GM18868 (cell line): ENCODE measurements around the gene USP16.
"Not testable (repeated sequence)": the region's sequence is repeated elsewhere in the genome, so short reads cannot be mapped to it uniquely, and the experiment has no call there.

ENCODE experiments used
- ATAC-seq: cut with Tn5 transposase; IDR thresholded peaks from one replicate; pipeline ENCODE4 v1.9.1; 2021; ENCODE audit warnings: mild to moderate bottlenecking, moderate library complexity; ENCODE audit not compliant: unreplicated experiment

USP16 gene

GRCh38 chr21:29030909-29031308 lies 6.4 kb downstream of the USP16 start:
- ATAC-seq, result no peak

DNA sequence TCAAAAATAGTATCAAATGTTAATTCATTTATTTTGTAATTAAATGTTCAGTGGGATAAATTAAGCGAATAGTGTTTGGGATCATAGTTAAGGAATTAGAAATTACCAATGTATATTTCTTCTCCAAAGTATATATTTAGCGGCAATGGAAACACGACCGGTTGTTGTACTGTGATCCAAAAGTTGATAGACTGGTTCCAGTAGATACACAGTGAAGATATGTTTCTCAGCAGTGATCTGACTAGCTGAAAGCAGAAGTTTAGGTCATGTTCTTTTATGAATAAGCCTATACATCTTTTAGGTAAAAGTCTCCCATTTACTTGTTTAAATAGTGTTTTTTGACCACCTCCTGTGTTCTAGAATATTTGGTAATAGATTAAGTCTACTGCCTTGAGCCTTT lies 8.8 kb downstream of the USP16 start:
- ATAC-seq, result no peak

GRCh38 chr21:29033871-29034270 lies 9.4 kb downstream of the USP16 start:
- no peak for ATAC-seq

DNA sequence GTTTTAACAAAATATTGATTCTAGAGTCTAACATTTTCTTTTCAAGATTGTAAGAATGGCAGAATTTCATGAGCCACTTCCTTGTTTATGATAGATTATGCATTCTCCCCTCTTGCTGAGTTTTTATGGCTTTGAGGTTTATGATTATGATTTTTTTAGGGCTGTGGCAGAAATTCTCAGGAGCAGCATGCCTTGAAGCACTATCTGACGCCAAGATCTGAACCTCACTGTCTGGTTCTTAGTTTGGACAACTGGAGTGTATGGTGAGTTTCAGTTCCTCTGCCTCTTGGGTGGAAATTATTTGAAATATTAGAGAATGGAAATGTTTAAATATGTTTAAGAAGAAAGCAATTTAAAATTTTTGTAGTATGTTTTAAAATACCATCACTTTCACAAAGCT lies 10.2 kb downstream of the USP16 start:
- peak; percentile 45 for ATAC-seq

DNA sequence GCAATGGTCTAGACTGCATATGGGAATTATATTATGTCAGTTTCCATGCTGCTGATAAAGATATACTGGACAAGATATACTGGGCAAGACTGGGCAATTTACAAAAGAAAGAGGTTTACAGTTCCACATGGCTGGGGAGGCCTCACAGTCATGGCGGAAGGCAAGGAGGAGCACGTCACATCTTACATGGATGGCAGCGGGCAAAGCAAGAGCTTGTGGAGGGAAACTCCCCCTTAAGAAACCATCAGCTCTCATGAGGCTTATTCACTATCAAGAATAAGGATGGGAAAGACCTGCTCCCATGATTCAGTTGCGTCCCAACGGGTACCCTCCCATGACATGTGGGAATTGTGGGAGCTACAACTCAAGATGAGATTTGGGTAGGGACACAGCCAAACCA lies 27.8 kb downstream of the USP16 start:
- no peak for ATAC-seq

DNA sequence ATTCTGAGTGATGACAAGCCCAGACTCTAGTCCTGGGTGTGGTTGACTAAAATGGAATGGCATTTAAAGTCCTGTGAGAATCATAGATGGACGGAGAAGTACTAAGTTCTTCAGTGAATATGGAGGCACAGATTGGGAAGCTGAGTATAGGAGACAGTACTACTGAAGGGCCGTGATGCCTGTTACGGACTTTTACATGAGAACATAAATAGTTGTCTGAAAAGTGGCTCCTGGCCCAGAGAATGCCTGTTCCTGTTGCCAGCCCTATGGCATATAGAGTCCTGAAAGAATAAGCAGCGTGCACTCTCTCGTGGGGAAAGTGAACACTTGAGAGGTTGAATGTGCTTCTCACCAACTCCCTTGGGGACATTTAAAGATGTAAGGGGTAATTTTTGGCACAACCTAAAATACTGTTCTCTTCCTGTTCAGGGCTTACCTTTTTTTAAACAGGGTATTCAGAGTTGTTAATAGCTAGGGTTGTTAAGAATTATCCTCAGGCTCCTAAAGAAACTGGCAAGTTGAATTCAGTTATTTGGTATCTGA lies 28.6 kb downstream of the USP16 start:
- ATAC-seq, result peak; percentile 69

DNA sequence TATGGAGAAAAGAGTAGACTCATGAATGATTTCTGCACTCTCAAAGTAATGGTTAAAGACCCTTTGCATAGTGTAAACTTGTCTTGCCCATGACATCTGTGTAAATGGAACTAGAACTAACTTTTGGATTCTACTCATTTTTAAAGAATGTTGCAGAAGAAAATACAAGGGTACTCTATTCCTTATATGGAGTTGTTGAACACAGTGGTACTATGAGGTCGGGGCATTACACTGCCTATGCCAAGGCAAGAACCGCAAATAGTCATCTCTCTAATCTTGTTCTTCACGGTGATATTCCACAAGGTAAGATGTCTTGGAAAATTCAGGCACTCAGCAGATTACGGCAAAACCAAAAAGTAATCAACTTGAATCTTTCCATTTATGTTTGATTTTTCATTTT lies 29.2 kb downstream of the USP16 start:
- no peak for ATAC-seq

DNA sequence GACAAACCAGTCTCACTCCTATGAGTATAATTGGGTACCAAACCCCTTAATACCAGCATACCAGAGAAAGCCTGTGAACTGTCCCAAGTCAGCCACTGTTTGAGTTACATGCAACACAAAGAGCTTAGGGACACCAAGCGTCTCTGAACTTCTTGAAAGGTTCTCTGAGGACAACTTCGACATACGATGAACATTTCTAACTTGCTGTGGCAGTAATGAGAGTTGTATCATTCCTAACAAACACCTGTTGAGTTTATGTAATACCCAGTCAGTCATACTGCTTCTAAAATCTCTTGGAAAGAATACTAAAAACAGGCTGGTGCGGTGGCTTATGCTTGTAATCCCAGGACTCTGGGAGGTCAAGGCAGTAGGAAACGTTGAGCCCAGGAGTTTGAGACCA lies 30.6 kb downstream of the USP16 start:
- no peak for ATAC-seq

DNA sequence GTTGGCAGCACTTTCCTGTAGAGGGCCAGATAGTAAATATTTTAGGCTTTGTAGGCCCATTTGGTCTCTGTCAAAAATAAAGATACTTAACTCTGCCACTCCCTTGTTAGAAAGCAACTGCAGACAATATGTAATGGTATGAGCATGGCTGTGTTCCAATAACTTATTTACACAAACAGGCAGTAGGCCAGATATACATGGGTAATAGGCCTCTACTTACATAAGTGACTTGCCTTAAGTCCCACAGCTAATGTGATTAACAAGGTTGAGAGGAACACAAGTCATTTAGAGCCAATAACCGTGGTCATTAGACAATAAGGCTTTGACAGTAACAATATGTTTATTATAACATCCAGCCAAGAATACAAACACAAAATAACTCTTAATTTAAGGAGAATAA lies 31.5 kb downstream of the USP16 start:
- ATAC-seq, result no peak

- ATAC-seq, result no peak
Observed at GRCh38 chr21:29056538-29057050, 32.1 kb downstream of the USP16 start.

DNA sequence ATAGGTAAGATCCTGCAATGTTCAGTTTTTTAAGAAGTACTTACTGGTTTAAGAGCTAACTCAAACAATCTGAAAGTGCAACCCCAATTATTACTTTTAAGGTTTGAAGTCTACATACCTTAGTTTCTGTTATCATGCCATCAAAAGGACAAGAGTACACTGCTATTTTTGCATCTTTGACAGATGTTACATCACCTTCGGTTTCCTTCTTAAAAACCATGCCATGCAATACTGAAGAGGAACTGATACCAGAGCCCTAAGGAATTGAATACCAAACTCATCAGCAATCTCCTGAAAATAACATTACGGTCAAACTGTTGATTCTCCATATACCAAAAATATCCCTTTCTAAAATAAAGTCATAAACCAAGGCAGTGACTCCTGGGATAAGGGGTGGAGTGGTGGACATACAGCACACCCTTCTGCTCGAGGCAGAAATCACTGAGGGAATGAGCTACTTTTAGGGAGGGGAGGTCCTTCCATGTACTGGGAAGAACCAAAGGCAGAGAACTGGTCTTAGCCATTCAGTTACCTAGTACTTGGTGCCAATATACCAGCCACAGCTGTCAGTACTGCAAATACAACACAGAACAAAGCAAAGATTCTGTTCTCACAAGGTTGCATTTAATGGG lies 40.5 kb downstream of the USP16 start:
- ATAC-seq, result peak; percentile 100

- ATAC-seq, result no peak
Observed at GRCh38 chr21:29072873-29073221, 48.4 kb downstream of the USP16 start.

GRCh38 chr21:29073222-29074006 lies 48.9 kb downstream of the USP16 start, which contains the start of gene CCT8:
Gene CCT8 (minus strand): TSS chr21:29073648. CDS start chr21:29073590, 58 bp downstream.
- ATAC-seq, result peak; percentile 92

DNA sequence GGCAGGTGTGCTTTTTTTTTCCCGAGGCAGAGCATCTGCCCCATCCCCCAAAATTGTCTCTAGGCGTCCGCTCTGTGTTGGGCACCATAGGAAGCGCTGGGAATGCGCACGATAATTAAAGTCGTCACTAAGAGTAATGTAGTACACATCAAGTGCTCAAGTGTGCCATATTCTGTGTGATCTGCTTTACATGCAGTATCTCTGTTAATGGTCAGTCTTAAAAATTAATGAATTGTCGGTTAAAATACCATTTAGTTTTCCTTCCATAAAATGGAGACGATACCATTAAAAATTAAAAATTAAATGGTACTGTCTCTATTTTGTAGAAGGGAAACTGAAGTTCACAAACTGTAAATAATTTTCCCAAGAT lies 49.5 kb downstream of the USP16 start:
- ATAC-seq, result peak; percentile 17

GRCh38 chr21:29074783-29075182 lies 50.3 kb downstream of the USP16 start:
- no peak for ATAC-seq

DNA sequence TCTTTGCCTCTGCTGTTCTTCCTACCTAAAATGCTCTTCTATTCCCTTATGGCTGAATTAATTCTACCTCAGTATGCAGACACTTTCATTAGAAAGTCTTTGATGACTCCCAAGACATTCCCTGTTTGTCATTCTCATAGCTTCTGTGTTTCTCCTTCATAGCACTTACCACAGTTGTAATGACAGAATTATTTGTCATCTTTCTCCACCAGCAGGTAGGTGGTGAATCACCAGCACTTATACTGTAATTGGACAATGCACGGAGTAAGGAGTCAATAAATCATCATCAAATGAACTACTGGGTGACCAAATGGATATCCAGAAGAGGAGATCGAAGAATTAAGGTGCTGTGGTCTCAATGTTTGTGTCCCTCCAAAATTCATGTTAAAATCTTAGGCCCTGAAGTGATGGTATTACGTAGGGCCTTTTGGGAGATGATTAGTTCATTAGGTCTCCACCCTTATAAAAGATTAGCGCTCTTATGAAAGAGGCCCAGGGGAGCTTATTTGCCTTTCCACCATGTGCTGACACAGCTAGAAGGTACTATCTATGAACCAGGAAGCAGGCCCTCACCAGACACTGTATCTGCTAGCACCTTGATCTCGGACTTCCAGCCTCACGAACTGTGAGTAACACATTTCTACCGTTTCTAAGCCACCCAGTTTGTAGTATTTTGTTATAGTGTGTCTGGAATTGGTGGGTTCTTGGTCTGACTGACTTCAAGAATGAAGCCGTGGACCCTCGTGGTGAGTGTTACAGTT lies 51.4 kb downstream of the USP16 start:
- ATAC-seq, result no peak

DNA sequence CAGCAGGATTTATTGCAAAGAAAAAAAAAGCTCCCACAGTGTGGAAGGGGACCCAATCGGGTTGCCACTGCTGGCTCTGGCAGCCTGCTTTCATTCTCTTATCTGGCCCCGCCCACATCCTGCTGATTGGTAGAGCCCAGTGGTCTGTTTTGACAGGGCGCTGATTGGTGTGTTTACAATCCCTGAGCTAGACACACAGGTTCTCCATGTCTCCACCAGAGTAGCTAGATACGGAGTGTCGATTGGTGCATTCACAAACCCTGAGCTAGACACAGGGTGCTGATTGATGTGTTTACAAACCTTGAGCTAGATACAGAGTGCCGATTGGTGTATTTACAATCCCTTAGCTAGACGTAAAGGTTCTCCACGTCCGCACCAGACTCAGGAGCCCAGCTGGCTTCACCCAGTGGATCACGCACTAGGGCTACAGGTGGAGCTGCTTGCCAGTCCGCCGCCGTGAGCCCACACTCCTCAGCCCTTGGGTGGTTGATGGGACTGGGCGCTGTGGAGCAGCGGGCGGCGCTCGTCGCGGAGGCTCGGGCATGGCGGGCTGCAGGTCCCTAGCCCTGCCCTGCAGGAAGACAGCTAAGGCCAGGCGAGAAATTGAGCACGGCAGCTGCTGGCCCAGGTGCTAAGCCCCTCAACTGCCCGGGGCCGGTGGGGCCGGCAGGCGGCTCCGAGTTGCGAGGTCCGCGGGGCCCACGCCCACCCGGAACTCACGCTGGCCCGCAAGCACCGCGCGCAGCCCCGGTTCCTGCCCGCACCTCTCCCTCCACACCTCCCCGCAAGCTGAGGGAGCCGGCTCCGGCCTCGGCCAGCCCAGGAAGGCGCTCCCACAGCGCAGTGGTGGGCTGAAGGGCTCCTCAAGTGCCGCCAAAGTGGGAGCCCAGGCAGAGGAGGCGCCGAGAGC lies 52.5 kb downstream of the USP16 start:
- not testable (repeated sequence) for ATAC-seq

DNA sequence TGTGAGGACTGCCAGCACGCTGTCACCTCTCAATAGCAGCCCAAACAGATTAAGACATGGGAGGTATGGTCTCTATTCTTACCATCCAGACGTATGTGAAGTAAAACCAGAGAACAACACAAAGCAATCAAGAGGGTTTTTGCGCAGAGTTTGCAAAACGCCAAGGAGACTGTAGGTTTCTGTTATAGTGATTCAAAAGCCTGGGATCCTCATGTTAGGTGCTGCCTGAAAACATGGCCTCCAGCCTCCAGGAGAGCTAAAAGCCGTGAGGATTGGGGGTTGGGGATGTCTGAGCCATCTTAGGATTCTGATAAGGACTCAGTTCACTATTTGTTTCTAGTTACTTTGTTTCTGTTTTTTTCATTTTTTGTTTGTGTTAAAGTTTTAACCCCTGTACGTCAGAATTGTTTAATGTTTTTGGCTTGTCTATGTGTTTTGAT lies 53.2 kb downstream of the USP16 start:
- no peak for ATAC-seq

DNA sequence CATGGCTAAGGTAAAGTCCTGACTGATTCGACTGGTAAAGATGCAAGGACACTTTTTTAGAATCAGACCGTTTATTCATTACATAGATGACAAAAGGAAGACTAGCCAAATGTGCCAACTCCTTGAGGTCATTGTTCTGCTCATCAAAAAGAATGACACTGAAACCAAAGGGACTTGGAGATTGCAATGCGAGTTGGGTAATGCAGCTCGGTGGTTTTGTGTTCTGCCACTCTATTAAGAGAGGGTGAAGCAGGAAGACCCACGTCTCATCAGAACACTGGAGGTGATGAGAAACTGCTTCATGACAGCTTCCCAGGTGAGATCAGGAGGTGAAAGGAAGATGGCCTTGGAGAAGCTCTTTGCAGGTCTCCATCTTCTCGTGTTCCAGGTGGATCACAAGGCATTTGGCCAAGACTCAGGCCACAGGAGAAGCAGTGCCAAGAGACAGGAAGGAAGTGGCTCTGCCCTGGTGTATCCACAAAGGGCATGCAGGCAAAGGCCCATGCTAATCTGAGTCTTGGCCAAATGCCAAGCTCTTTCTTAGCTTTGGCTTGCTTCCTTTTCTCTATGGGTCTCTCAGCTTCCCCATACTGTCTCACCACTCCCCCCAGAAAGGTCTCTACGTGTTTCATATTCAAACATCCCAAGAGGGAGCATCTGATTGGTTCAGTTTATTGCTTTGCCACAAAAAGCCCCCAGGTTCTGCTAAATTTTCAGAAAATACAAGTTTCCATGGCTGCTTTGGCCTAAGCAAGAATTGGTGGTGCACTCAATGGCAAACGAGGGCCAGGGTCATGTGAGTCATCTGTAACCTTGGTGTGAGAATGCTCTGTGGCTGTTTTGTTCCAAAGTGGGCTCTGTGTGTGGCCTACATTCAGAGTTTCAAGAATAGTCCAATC lies 54.6 kb downstream of the USP16 start:
- ATAC-seq, result peak; percentile 66
